CD4-positive, alpha-beta T cell treated with Interleukin-6 at 100 ng/mL for 8 hours (primary cell): Measurements from ENCODE around the gene FUT4.
"Not testable (repeated sequence)": the region's sequence is repeated elsewhere in the genome, so short reads cannot be mapped to it uniquely, and the experiment has no call there.

Experiments
- DNase-seq: peaks from one replicate; pipeline ENCODE4 v3.0.0-alpha.2; 2020; ENCODE audit warnings: mixed read lengths, low spot score

The FUT4 gene

GRCh38 chr11:94568200-94568599 is 24.5 kb downstream of the FUT4 start:
- DNase-seq, result no peak

DNA sequence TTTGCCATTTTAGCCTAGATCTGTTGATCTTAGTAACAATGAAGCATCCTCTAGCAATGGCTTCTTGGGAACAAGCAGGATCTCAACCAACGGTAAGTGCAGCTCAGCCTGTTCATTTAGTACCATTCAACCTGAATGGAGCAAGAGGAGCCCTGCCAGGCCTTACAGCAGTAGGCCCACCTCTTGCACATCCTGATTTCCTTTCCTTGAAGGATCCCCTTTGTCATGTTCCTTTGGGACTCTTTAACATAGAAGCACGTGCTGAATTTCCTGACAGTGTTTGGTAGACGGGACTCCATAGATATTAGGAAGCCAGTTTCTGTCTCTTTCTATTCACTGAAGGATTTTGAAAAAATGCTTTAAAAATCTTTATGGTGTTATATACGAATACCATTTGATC is 25.0 kb downstream of the FUT4 start:
- no peak for DNase-seq

DNA sequence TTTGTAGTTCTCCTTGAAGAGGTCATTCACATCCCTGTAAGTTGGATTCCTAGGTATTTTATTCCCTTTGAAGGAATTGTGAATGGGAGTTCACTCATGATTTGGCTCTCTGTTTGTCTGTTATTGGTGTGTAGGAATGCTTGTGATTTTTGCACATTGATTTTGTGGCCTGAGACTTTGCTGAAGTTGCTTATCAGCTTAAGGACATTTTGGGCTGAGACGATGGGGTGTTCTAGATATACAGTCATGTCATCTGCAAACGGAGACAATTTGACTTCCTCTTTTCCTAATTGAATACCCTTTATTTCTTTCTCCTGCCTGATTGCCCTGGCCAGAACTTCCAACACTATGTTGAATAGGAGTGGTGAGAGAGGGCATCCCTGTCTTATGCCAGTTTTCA is 29.3 kb downstream of the FUT4 start:
- not testable (repeated sequence) for DNase-seq

- no peak for DNase-seq
Measured at GRCh38 chr11:94574193-94574961, 30.7 kb downstream of the FUT4 start.

DNA sequence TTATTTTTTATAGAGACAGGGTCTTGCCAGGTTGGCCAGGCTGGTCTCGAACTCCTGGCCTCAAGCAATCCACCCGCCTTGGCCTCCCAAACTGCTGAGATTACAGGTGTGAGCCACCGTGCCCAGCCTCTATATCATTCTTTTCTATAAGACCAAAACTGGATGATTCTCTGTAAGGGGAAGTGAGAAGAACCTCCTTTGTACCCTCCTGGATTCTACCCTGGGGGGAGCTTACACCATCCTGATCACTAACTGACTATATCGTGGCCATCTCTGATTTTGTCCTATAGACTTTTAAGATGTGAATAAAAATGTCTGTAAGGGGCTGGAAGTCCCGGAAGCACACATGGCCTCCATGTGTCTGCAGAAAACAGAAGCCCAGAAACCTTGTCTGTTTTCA is 32.6 kb downstream of the FUT4 start:
- no peak for DNase-seq

GRCh38 chr11:94577841-94578240 is 34.1 kb downstream of the FUT4 start:
- no peak for DNase-seq

GRCh38 chr11:94581926-94582325 is 38.2 kb downstream of the FUT4 start:
- no peak for DNase-seq

- DNase-seq, result no peak
Measured at GRCh38 chr11:94583213-94583865, 39.6 kb downstream of the FUT4 start.

DNA sequence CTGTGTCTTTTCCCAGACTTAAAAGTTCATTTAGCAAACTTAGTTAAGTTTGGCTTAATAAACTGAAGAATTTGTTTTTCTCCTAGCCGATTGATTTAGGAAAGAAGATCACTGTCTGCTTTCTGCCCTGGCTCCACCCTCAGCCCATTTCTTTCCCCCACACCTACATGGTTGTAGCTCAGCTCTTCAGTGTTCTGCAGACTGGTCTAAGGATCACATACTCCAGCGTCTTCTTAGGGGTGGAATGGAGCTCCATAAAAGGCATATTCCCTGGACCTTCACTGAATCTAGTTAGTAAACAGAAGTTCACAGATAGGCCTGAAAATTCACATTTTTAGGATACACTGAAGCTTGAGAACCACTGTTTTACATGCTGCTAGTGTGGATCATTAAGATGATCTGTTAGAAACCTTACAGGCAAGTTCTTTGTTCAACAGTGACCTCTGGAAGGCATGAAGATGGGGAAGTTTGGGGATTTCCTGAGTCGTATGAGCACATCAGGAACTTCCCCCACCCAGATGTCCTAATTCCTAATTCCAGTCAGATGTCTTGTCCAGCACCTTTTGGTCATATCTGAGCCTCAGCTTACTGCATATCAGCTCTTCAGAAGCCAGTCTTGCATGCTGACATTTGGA is 40.3 kb downstream of the FUT4 start:
- no peak for DNase-seq

DNA sequence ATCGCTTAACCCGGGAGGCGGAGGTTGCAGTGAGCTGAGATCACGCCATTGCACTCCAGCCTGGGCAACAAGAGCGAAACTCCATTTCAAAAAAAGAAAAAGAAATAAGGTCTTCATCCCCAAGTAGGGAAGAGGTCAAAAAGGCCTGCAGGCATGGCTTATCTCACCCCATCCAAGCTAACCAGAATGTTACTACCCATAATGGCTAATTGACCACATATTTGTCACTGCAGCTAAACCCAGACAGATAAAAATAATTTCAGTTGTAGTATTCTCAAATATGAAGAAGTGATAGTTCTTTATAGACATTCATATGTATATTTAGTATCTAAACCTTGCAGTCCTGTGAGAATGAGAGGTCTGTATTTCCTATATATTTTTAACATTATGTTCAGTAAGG is 41.3 kb downstream of the FUT4 start:
- no peak for DNase-seq

- no peak for DNase-seq
Measured at GRCh38 chr11:94585399-94585798, 41.7 kb downstream of the FUT4 start.

- no peak for DNase-seq
Measured at GRCh38 chr11:94586546-94586945, 42.8 kb downstream of the FUT4 start.

GRCh38 chr11:94586978-94587377 is 43.3 kb downstream of the FUT4 start:
- no peak for DNase-seq

- no peak for DNase-seq
Measured at GRCh38 chr11:94588366-94588942, 44.7 kb downstream of the FUT4 start.

- no peak for DNase-seq
Measured at GRCh38 chr11:94590352-94591041, 46.8 kb downstream of the FUT4 start.

DNA sequence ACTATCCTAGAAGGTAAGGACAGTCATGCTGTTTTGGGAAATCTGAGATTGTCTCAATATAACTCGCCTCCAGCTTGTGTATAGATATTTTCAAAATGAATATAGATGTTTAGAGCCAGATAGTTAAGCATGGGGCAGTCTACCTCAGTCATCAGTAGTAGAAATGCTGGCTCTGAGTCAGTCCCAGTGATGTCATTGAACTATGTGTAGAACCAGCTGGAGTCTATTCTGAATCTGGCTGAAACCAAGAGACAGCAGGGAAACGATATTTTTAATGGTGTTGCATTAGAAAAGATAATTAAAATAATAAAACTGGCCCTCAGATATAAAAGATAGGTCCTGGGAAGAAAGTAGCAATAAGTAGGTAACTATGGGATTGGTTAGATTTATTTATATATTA is 49.3 kb downstream of the FUT4 start:
- no peak for DNase-seq

GRCh38 chr11:94595076-94595475 is 51.4 kb downstream of the FUT4 start:
- no peak for DNase-seq

GRCh38 chr11:94597896-94598295 is 54.2 kb downstream of the FUT4 start:
- DNase-seq, result no peak
